Keratinocyte (primary cell): ENCODE data around the gene TECR.
"Not testable (repeated sequence)": the region's sequence is repeated elsewhere in the genome, so short reads cannot be mapped to it uniquely, and the experiment has no call there.

Experiments used
- CTCF ChIP-seq, 3 experiments: IDR thresholded peaks in 1 of 3; conservative IDR thresholded peaks in 1 of 3; optimal IDR thresholded peaks in 1 of 3; 2 replicates in 2 of 3; 3 replicates in 1 of 3; pipeline versions ENCODE3 to v1.5.1; 2011; ENCODE audit warnings: low read length in 3 of 3, mild to moderate bottlenecking in 3 of 3, moderate library complexity in 2 of 3, control low read depth in 1 of 3, inconsistent platforms in 1 of 3; ENCODE audit not compliant: insufficient read depth in 2 of 3; ENCODE audit errors: extremely low read depth in 1 of 3
- EZH2 ChIP-seq: IDR thresholded peaks from one replicate; pipeline ENCODE4 v1.6.1; 2012; ENCODE audit warnings: inconsistent platforms, mild to moderate bottlenecking, low read length, moderate library complexity

GRCh38 chr19:14585187-14585586 lies 55.8 kb downstream of the TECR start:
- not testable (repeated sequence) for TF ChIP-seq CTCF (optimal IDR thresholded peaks at IDR 0.05 in 1 of 3, IDR thresholded peaks at IDR 0.05 in 1 of 3, conservative IDR thresholded peaks at IDR 0.05 in 1 of 3; ENCODE audit: extremely low read depth in 1 of 3, insufficient read depth in 2 of 3, low read length in 3 of 3); EZH2
